Naive thymus-derived CD8-positive, alpha-beta T cell (primary cell): ENCODE measurements around the gene BDKRB2. TPM values are rescaled to one million over a fixed set of nuclear protein-coding genes. Genes with fewer than 3 reads are reported as not detected.

Experiments
- ATAC-seq, 2 donors: fragments of 150-1000 bp; cut with Tn5 transposase in 1 of 2; sonication (Bioruptor Pico), chemical (Tn5 transposase) in 1 of 2; 1 replicate in 1 of 2; 2 replicates in 1 of 2; pipeline ENCODE4 v1.10.0; 2021; ENCODE audit warnings: mild to moderate bottlenecking in 2 of 2, moderate library complexity in 2 of 2
- POLR2A ChIA-PET: fragments of 350-600 bp; sonication (Branson Sonifier 250); formaldehyde crosslinking; loops from one replicate; lab custom pipeline; 2021; ENCODE audit warnings: antibody characterized with exemption; lab: Charles Lee
- DNase-seq, 10 donors: peaks; one replicate each; pipeline versions ENCODE4 v3.0.0 to v3.0.0-alpha.2; 2020 to 2022
- H3K27ac Mint-ChIP-seq, 10 donors: one replicate each; pipeline ENCODE4 v1.8.0; 2020 to 2022; ENCODE audit warnings: mild to moderate bottlenecking in 10 of 10, mixed read lengths in 10 of 10, moderate library complexity in 4 of 10, inconsistent platforms in 1 of 10
- H3K27me3 Mint-ChIP-seq, 5 donors: one replicate each; pipeline ENCODE4 v1.8.0; 2021 to 2022; ENCODE audit warnings: mixed read lengths in 5 of 5
- H3K36me3 Mint-ChIP-seq, 3 donors: one replicate each; pipeline ENCODE4 v1.8.0; 2020 to 2022; ENCODE audit warnings: mixed read lengths in 3 of 3, mild to moderate bottlenecking in 2 of 3, inconsistent platforms in 1 of 3
- H3K4me1 Mint-ChIP-seq, 4 donors: one replicate each; pipeline ENCODE4 v1.8.0; 2021 to 2022; ENCODE audit warnings: mixed read lengths in 4 of 4
- H3K4me3 Mint-ChIP-seq, 10 donors: one replicate each; pipeline ENCODE4 v1.8.0; 2020 to 2022; ENCODE audit warnings: mild to moderate bottlenecking in 10 of 10, mixed read lengths in 10 of 10, moderate library complexity in 6 of 10, inconsistent platforms in 1 of 10
- H3K9me3 Mint-ChIP-seq, 9 donors: one replicate each; pipeline ENCODE4 v1.8.0; 2020 to 2022; ENCODE audit warnings: mixed read lengths in 9 of 9, mild to moderate bottlenecking in 3 of 9, inconsistent platforms in 1 of 9, moderate library complexity in 1 of 9
- polyA plus RNA-seq, 3 donors: library from polyadenylated mRNA; unstranded; fragments of 300-500 nt; fragmentation: Illumina TruSeq; gene quantifications; one replicate each; pipeline ENCODE4 v1.2.3, GENCODE V29; 2021
- total RNA-seq, 8 experiments: library from RNA in 2 of 8; stranded (reverse) in 2 of 8; gene quantifications; one replicate each; pipeline ENCODE4 v1.2.3 and lab custom pipeline; 2021 to 2026

Gene BDKRB2
- total and polyA plus RNA-seq, 5 experiments from 2014 or later = not detected

- no peak for ATAC-seq
- H3K36me3 Mint-ChIP-seq = no peaks in the 10 kb centered on the region
- no peaks in the 10 kb centered on the region for H3K9me3 Mint-ChIP-seq
- DNase-seq = peak in 1 of 10 donors; percentile 28
- peaks cover 15 to 77% (median 43%) of the 10 kb centered on the region in 5 donors for H3K27me3 Mint-ChIP-seq
- no peak overlapping the region for H3K27ac Mint-ChIP-seq
- POLR2A ChIA-PET = no interaction called here
- H3K4me1 Mint-ChIP-seq = no peaks in the 10 kb centered on the region
- H3K4me3 Mint-ChIP-seq = no peak overlapping the region
Observed at GRCh38 chr14:96254687-96255086, 50.0 kb downstream of the BDKRB2 start.

GRCh38 chr14:96255501-96256366, 51.1 kb downstream of the BDKRB2 start, which contains the start of gene BDKRB1:
TSS of gene BDKRB1 (plus strand) at chr14:96256210. CDS start at chr14:96263683, 7,473 bp downstream.
- POLR2A ChIA-PET = no interaction called here
- no peak for DNase-seq
- Mint-ChIP-seq H3K4me3 (no peak within 1 kb of the TSS), H3K36me3 (no peaks in the 10 kb centered on the region), H3K9me3 (no peaks in the 10 kb centered on the region), H3K27ac (no peak within 1 kb of the TSS), H3K4me1 (no peaks in the 10 kb centered on the region), H3K27me3 (peaks cover 18 to 71% (median 44%) of the 10 kb centered on the region in 5 donors)
- ATAC-seq = no peak

- DNase-seq (no peak), ATAC-seq (no peak)
- Mint-ChIP-seq H3K27ac (no peak overlapping the region), H3K27me3 (peaks cover 18 to 71% (median 44%) of the 10 kb centered on the region in 5 donors), H3K9me3 (no peaks in the 10 kb centered on the region), H3K4me1 (no peaks in the 10 kb centered on the region), H3K4me3 (no peak overlapping the region), H3K36me3 (no peaks in the 10 kb centered on the region)
- POLR2A ChIA-PET = no interaction called here
Observed at GRCh38 chr14:96256407-96256806, 51.8 kb downstream of the BDKRB2 start.

- no peak overlapping the region for H3K27ac Mint-ChIP-seq
- POLR2A ChIA-PET = no interaction called here
- H3K4me1 Mint-ChIP-seq = no peaks in the 10 kb centered on the region
- no peaks in the 10 kb centered on the region for H3K36me3 Mint-ChIP-seq
- DNase-seq = no peak
- H3K4me3 Mint-ChIP-seq = no peak overlapping the region
- no peak for ATAC-seq
- H3K9me3 Mint-ChIP-seq = no peaks in the 10 kb centered on the region
- peaks cover 15 to 67% (median 38%) of the 10 kb centered on the region in 5 donors for H3K27me3 Mint-ChIP-seq
Observed at GRCh38 chr14:96257056-96257455, 52.4 kb downstream of the BDKRB2 start.

GRCh38 chr14:96257900-96258299, 53.3 kb downstream of the BDKRB2 start:
- no peaks in the 10 kb centered on the region for H3K9me3 Mint-ChIP-seq
- POLR2A ChIA-PET = no interaction called here
- H3K4me3 Mint-ChIP-seq = no peak overlapping the region
- H3K27me3 Mint-ChIP-seq = peaks cover 15 to 58% (median 33%) of the 10 kb centered on the region in 5 donors
- H3K4me1 Mint-ChIP-seq = no peaks in the 10 kb centered on the region
- H3K27ac Mint-ChIP-seq = no peak overlapping the region
- H3K36me3 Mint-ChIP-seq = no peaks in the 10 kb centered on the region
- ATAC-seq (no peak), DNase-seq (no peak)

- Mint-ChIP-seq H3K36me3 (no peaks in the 10 kb centered on the region), H3K4me3 (no peak overlapping the region), H3K9me3 (no peaks in the 10 kb centered on the region), H3K27me3 (peaks cover 10 to 35% (median 21%) of the 10 kb centered on the region in 5 donors), H3K27ac (no peak overlapping the region), H3K4me1 (no peaks in the 10 kb centered on the region)
- POLR2A ChIA-PET = interaction anchor here (0.7 kb wide), 1 partner anchor 21 kb away, joined by 3 read pairs; no protein-coding TSS in a partner anchor
- ATAC-seq (no peak), DNase-seq (no peak)
Observed at GRCh38 chr14:96260341-96260821, 55.7 kb downstream of the BDKRB2 start.

GRCh38 chr14:96261053-96261452, 56.4 kb downstream of the BDKRB2 start:
- no peak for DNase-seq

GRCh38 chr14:96261772-96262655, 57.4 kb downstream of the BDKRB2 start:
- ATAC-seq = no peak
- Mint-ChIP-seq H3K27ac (peak overlapping the region in 1 of 10 donors; percentile 10), H3K4me1 (no peaks in the 10 kb centered on the region), H3K4me3 (no peak overlapping the region), H3K27me3 (peaks cover 9 to 38% (median 25%) of the 10 kb centered on the region in 5 donors), H3K9me3 (no peaks in the 10 kb centered on the region), H3K36me3 (no peaks in the 10 kb centered on the region)
- POLR2A ChIA-PET = no interaction called here
- no peak for DNase-seq

More at GRCh38 chr14:96261053-96261452, 56.4 kb downstream of the BDKRB2 start:
- POLR2A ChIA-PET = no interaction called here
- Mint-ChIP-seq H3K27ac (no peak overlapping the region), H3K9me3 (no peaks in the 10 kb centered on the region), H3K4me1 (no peaks in the 10 kb centered on the region), H3K36me3 (no peaks in the 10 kb centered on the region), H3K4me3 (no peak overlapping the region), H3K27me3 (peaks cover 10 to 37% (median 21%) of the 10 kb centered on the region in 5 donors)
- no peak for ATAC-seq

GRCh38 chr14:96263347-96264199, 58.9 kb downstream of the BDKRB2 start:
- H3K4me3 Mint-ChIP-seq = no peak overlapping the region
- peak overlapping the region in 1 of 10 donors; percentile 26 for H3K27ac Mint-ChIP-seq
- H3K36me3 Mint-ChIP-seq = peaks cover 0 to 2% (median 0%) of the 10 kb centered on the region in 3 donors
- H3K9me3 Mint-ChIP-seq = no peaks in the 10 kb centered on the region
- DNase-seq (no peak), ATAC-seq (no peak)
- peaks cover 5 to 33% (median 19%) of the 10 kb centered on the region in 5 donors for H3K27me3 Mint-ChIP-seq
- H3K4me1 Mint-ChIP-seq = no peaks in the 10 kb centered on the region
- POLR2A ChIA-PET = no interaction called here

GRCh38 chr14:96264200-96264553, 59.5 kb downstream of the BDKRB2 start:
- DNase-seq = no peak
- no peaks in the 10 kb centered on the region for H3K9me3 Mint-ChIP-seq
- H3K36me3 Mint-ChIP-seq = peaks cover 0 to 2% (median 0%) of the 10 kb centered on the region in 3 donors
- H3K27me3 Mint-ChIP-seq = peaks cover 5 to 33% (median 18%) of the 10 kb centered on the region in 5 donors
- H3K4me3 Mint-ChIP-seq = no peak overlapping the region
- POLR2A ChIA-PET = no interaction called here
- H3K4me1 Mint-ChIP-seq = no peaks in the 10 kb centered on the region
- ATAC-seq = no peak
- H3K27ac Mint-ChIP-seq = peak overlapping the region in 1 of 10 donors; percentile 26

- no peak for ATAC-seq
- peaks cover 0 to 2% (median 0%) of the 10 kb centered on the region in 3 donors for H3K36me3 Mint-ChIP-seq
- peaks cover 5 to 33% (median 20%) of the 10 kb centered on the region in 5 donors for H3K27me3 Mint-ChIP-seq
- no peaks in the 10 kb centered on the region for H3K9me3 Mint-ChIP-seq
- POLR2A ChIA-PET = no interaction called here
- H3K27ac Mint-ChIP-seq = no peak overlapping the region
- no peak overlapping the region for H3K4me3 Mint-ChIP-seq
- no peak for DNase-seq
- no peaks in the 10 kb centered on the region for H3K4me1 Mint-ChIP-seq
Observed at GRCh38 chr14:96264853-96265252, 60.2 kb downstream of the BDKRB2 start.
